Raji (cell line): ENCODE results near the gene CPED1.

ENCODE experiments used
- POLR2A ChIP-seq: IDR thresholded peaks from 2 replicates; pipeline ENCODE4 v1.6.1; 2011; ENCODE audit warnings: low read depth, low read length, control low read depth; ENCODE audit not compliant: insufficient read depth

CPED1 gene

DNA sequence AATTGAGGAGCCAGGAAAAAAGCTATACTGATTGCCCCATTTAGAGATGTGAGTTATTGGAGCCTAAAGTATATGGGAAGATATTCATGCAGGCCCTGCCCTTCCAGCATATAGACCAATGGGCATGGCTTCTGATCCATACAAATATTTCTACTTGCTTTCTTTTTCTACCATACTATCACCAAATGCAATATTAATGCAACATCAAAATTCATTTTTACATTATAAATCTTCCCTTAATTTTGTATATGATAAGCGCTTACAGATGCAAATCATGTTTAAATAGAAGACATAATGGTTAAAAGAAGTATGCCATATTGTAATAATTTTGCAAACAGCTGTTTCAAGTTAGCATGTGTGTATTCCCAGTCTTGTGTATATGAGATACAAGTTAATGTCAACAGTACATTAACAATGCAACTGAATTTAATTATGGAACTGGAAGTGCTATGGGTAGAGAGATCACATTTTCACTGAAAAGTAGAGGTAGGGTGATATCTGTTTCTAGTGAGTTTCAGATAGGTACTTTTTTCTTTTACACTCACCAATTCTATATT is 315.7 kb downstream of the CPED1 start:
- TF ChIP-seq POLR2A, result no peak

DNA sequence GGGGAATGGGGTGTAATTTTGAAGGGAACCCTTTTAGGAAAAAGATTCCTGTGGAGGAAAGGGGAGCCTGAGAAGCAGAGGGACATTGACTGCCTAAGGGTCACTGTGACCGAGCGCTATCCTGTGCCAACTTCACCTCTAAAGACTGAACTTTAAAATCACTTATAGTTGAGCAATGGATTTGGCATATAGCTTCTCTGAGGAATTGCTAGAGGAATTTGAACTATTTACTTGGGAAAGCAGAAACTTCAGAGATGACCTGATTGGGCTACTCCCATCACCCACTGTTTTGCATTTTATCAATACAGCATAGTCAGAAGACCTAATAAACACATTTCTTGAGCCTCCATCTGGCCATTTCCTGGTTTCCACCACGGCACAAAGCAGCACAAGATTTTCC is 316.6 kb downstream of the CPED1 start:
- TF ChIP-seq POLR2A, result no peak

- TF ChIP-seq POLR2A, result no peak
Measured at GRCh38 chr7:121306565-121306964, 318.1 kb downstream of the CPED1 start.

- no peak for TF ChIP-seq POLR2A
Measured at GRCh38 chr7:121307021-121307574, 318.6 kb downstream of the CPED1 start.

DNA sequence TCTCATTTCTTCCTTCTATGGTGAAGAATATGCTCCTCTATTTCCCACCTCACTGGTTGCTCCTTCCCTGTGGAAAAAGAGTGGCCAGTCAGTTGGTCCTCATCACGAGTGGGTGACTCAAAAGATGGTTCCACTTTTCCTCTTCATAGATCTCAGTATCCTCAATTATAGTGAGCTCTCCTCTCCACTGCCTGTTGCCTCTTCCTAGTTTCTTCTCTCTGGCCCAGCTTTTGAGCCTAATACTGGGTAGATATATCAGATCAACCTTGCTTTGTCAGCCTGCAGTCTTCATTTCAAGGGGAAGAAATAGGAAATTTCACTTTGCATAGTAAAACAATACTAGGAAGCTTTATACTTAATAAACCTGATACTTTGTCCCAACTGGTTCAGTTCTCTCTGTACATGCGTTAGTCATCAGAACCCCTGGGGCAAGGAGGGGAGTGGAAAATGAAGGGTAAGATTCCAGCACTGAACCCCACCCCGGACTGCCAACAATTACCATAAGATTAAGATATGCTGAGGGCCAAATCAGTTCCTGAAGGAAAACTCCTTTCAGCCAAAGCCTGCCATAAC is 324.8 kb downstream of the CPED1 start:
- TF ChIP-seq POLR2A, result no peak

DNA sequence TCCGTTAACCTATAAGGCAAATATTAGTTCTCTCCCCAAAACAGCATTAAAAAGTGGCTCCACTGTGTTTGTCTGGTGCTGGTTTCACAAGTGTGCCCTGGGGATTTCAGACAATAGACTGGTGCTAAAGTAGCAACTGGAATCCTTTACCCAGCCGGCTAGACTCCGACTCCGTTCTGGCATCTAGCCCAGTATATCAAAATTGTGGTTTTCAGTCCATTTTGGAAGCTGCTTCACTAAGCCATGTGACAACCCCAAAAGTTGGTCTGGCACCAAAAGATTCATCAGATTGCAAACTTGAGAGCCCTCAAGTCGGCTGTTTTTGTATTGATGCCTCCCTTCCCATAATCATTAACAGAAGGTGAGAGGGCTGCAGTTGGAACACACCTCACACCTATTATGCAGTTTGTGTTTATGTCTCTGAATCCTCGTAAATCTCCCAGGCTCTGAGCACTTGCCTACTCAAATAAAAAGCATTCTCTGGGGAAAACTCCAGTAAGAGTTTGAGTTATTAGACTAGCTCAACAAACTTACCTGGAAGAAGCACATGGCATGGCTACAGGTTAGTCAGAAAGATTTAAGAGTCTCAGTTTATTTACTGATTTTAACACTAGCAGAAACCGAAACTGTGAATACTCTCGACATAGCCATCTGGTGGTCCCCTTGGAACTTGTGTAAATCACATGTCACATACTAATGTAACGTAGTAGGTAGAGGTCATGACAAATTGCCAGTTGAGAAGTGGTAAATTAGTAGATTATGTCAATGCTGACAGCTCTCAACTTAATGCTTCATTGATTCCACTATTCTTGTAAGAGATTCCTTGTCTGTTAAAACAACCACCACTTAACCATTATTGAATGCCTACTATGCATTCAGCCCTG is 325.5 kb downstream of the CPED1 start:
- TF ChIP-seq POLR2A, result no peak

DNA sequence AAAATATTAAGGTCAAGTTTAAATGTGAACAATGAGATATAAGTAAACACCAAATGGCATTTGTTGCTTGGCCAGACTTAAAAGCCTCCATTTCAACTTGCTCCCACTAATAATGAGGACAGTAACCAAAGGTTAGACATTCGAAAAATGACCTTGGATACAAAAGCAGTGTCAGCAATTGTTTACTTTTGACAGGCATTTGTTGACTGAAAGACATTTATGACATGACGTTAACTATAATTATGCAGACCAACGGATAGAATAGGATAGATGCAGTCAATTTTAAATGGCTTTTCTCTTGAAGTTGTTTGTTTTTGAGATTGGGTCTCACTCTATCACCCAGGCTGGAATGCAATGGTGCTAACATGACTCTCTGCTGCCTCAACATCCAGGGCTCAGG is 333.9 kb downstream of the CPED1 start:
- TF ChIP-seq POLR2A, result no peak

DNA sequence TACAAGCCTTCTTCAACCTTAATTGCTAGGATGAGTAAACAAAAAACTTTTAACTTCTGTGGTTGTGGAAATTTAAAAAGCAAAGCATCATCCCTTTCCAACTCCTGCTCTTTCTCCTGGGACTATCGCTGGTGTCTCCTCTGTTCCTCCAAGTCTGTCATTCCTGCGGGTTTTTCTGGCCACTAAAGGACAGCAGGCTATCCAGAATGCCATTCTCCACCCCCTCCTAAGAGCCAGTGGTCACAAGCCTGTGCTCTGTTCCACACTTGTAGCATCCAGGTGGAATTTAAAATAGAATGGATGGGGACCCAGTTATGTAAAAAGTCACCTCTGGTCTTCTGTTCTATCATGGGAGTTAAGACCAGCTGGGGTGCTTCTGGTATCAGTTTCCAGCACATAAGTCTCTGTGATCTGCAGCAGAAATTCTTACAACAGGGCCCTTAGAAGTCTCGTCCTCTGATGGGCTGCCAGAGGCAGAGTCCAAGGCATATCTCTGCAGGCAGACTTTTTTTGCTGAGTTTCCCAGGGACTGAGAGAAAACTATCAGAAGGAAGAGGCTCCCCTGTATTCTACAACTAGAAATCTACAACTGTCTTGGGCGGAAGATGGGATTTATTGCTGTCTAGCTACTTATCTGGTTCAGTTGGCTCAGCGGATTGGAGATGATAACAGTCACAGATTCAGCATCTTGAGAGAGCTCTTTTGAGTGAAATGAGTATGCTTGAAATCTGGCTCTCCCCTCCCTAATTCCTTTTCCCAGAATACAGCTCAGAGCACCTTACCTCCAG is 335.2 kb downstream of the CPED1 start:
- no peak for TF ChIP-seq POLR2A

DNA sequence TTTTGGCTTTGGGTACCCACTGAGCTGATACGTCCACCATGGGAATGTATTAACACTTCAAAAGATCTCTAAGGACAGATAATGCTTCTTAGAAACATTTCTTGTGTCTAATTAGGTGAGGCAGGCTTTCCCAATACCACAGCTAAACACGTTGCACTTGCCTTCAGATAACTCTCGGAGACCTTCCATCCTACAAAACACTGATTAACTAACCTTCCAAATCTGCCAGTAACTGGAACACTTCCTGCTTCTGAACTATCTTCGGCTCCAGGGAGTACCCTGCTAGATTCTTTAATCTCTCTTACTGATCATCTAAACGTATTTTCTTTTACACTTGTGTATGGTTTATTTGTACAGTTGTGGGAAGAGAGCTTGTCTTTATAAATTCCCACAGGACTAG is 339.2 kb downstream of the CPED1 start:
- no peak for TF ChIP-seq POLR2A

GRCh38 chr7:121328508-121329190 is 340.1 kb downstream of the CPED1 start, which contains the start of gene WNT16:
TSS of gene WNT16 (plus strand) at chr7:121329000. CDS start at chr7:121329293, 293 bp downstream.
- no peak for TF ChIP-seq POLR2A

DNA sequence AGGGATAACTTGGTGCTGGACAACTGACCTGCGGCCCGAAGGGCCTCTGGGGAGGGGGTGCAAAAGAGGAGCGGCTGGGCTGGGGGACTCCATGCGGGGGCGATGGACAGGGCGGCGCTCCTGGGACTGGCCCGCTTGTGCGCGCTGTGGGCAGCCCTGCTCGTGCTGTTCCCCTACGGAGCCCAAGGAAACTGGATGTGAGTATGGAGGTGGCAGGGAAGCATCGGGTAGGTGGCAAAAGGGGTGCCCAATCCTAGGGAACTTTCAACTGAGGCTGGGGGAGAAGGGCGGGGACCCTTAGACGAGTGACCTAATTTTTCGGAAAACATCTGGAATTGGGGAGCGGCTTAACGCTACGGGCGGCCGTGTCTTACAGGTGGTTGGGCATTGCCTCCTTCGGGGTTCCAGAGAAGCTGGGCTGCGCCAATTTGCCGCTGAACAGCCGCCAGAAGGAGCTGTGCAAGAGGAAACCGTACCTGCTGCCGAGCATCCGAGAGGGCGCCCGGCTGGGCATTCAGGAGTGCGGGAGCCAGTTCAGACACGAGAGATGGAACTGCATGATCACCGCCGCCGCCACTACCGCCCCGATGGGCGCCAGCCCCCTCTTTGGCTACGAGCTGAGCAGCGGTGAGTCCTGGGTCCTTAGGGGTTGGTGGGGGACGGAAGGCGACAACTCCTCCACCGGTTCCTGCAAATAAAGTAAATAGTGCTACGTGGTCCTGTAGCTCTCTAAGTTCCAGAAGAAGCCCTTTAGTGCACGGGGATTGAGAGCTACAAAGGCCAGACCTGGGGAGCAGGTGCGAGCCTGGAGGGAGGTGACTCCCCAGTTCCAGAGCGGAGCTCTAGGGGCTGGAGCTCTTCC is 340.9 kb downstream of the CPED1 start:
- no peak for TF ChIP-seq POLR2A

- TF ChIP-seq POLR2A, result no peak
Measured at GRCh38 chr7:121330053-121330833, 341.7 kb downstream of the CPED1 start.

- no peak for TF ChIP-seq POLR2A
Measured at GRCh38 chr7:121331048-121331447, 342.5 kb downstream of the CPED1 start.
